Measurements from ENCODE around the gene ZNF692.
A peak's percentile ranks its signal among the peaks of the same experiment; 100 is the strongest.

ZNF692 gene

DNA sequence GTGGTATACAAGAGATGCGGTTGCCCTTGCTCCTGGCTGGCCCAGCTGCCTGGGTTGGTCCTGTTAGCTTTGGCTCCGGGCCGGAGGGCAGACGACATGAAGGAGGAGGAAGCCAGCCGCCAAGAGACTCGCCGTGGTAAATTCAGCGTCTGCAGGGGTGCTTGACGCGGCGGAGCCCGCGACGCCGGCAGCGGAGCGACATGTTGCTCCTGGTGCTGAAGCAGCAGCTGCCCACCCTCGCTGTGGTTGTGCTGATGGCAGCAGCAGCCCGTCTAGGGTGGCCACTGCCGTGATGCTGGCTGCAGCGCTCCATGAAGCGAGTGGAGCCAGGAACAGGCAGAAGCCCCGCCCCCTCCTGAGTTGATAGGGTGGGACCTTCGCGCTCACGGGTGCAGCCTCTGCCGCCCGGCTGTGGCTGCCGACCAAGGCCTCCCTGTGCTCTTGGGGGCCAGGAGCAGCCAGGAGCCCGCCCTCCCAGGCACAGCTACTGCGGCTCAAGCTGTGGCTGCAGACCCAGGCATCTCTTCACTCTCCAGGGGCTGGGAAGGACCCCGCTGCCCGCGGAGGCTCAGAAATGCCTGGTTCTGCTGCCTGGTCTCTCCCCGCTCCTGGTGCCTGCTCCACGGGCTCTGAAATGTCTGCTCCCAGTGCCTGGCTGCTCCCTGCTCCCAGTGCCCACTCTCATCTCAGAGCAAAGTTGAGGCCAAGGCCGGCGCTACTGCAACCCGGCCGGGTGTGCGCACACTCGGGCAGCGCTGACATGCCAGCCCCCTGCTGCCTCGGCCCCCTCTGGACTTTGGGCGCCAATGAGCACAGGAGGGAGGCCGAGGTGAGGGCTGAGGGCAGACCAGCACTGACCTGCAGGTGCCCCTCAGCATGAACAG lies 4.4 kb upstream of the ZNF692 start:
- ATAC-seq (replicated peaks; ENCODE audit: extremely low read depth, poor library complexity, severe bottlenecking) (peak; percentile 47), DNase-seq (ENCODE audit: low spot score in 2 of 2) (peak; percentile 50 to 59)
- peak overlapping the region; percentile 72 for H3K4me3 Mint-ChIP-seq
- H3K27me3 Mint-ChIP-seq: no peaks in the 10 kb centered on the region
- peaks cover 15% of the 10 kb centered on the region for H3K36me3 Mint-ChIP-seq (ENCODE audit: insufficient read depth)
- H3K27ac Mint-ChIP-seq (ENCODE audit: low read depth): peak overlapping the region; percentile 86
- peaks cover 39% of the 10 kb centered on the region for H3K4me1 Mint-ChIP-seq
- no peaks in the 10 kb centered on the region for H3K9me3 Mint-ChIP-seq

DNA sequence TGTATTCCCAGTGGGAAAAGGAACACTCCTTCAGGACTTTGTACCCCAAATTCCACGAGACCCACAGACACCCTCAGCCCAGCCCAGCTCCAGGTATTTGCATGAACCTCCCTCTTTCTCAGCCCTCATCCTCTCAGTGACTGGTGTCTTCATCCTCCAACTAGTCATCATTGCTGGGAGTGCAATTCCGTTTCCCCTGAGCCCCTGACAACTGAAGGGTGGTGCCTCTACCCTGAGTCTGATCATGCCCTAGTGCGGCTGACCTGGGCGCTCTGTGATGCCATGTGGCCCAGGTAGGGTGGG lies 3.8 kb upstream of the ZNF692 start:
- H3K4me1 Mint-ChIP-seq: peaks cover 45% of the 10 kb centered on the region
- H3K4me3 Mint-ChIP-seq: peak overlapping the region; percentile 72
- H3K27ac Mint-ChIP-seq (ENCODE audit: low read depth): peak overlapping the region; percentile 86
- H3K27me3 Mint-ChIP-seq: no peaks in the 10 kb centered on the region
- peak; percentile 3 for ATAC-seq (replicated peaks; ENCODE audit: extremely low read depth, poor library complexity, severe bottlenecking)
- H3K9me3 Mint-ChIP-seq: no peaks in the 10 kb centered on the region
- peaks cover 19% of the 10 kb centered on the region for H3K36me3 Mint-ChIP-seq (ENCODE audit: insufficient read depth)
- no peak for DNase-seq (ENCODE audit: low spot score in 2 of 2)

DNA sequence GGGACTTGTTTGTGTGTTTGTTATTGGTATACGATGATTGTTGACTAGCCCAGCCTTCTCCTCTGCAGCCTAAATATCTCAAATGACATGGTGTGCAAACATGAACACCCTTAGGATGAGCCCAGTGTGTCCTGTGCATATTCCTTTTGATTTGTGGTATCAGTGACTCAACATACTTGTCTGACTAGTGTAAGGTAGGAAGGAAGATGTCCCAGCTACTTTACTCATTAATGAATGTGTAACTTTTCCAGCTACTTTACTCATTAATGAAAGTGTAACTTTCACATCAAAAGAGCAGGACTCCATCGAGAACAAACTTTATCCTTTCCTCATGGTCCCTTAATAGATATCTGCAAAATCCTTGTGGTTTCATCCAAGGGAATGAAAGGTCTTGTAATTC lies 2.7 kb upstream of the ZNF692 start:
- H3K4me1 Mint-ChIP-seq: peaks cover 53% of the 10 kb centered on the region
- no peak overlapping the region for H3K27ac Mint-ChIP-seq (ENCODE audit: low read depth)
- DNase-seq (ENCODE audit: low spot score in 2 of 2): no peak
- H3K27me3 Mint-ChIP-seq: no peaks in the 10 kb centered on the region
- no peaks in the 10 kb centered on the region for H3K9me3 Mint-ChIP-seq
- H3K36me3 Mint-ChIP-seq (ENCODE audit: insufficient read depth): peaks cover 19% of the 10 kb centered on the region
- ATAC-seq (replicated peaks; ENCODE audit: extremely low read depth, poor library complexity, severe bottlenecking): no peak
- H3K4me3 Mint-ChIP-seq: no peak overlapping the region

DNA sequence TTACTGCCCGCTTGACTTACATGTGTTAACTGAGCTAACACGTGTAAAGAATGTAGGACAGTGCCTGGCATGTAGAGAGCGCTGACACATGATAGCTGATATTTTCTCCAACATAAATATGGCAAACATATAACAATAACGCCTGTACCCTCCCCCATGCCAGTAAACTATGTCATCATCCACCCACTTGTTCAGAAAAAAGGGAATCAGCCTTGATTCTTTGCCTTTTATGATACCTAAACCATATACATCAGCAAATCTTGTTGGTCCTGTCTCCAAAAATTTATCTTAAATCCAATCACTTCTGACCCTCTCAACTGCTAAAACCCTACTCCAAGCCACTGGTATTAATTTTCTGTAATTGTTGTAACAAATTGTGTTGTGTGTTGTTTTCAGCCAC lies 1.1 kb upstream of the ZNF692 start:
- Mint-ChIP-seq H3K27ac (ENCODE audit: low read depth) (peak overlapping the region; percentile 83), H3K27me3 (no peaks in the 10 kb centered on the region), H3K4me3 (peak overlapping the region; percentile 82), H3K4me1 (peaks cover 62% of the 10 kb centered on the region), H3K9me3 (no peaks in the 10 kb centered on the region), H3K36me3 (ENCODE audit: insufficient read depth) (peaks cover 21% of the 10 kb centered on the region)
- no peak for DNase-seq (ENCODE audit: low spot score in 2 of 2)
- no peak for ATAC-seq (replicated peaks; ENCODE audit: extremely low read depth, poor library complexity, severe bottlenecking)

DNA sequence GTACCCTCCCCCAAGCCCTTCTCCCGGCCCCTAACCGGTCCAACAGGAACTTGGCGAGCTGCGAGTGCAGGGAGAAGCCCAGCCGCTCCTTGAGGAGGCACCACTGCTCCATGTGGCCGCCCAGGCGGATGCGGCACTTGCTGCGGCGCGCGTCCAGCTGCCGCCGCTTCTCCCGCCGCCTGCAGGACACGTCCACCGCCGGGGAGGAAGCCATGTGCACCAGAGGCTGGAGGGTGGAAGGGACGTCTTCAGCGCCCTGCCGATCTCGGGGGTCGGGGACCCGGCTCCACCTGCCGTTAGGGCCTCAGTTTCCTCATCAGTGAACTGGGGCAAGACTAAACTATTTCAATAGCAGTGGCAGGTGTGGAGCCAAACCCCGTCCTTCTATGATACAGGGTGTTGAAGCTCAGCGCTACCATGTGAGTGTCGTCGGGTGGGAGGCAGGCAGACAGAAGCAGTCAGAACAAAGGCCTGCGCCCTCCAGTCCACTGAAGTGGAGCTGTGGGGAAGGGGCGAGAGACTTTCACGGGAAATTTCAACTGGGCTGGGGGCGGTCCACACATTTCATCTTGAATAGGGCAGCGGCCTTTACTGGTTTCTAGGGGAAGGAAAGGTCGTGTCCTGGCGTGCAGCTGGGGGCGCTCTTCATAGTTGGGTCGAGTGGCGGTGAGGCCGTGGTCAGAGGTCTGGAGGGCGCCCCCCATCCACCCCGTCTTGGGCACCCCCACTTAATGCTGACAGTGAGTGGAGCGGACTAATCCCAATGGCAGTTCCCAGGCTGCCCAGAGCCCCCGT lies 592 bp downstream of the ZNF692 start:
- ATAC-seq (replicated peaks; ENCODE audit: extremely low read depth, poor library complexity, severe bottlenecking) (peak; percentile 38), DNase-seq (ENCODE audit: low spot score in 2 of 2) (peak in 1 of 2 donors; percentile 29)
- H3K27ac Mint-ChIP-seq (ENCODE audit: low read depth): peak overlapping the region; percentile 83
- H3K4me3 Mint-ChIP-seq: peak overlapping the region; percentile 82
- H3K36me3 Mint-ChIP-seq (ENCODE audit: insufficient read depth): peaks cover 21% of the 10 kb centered on the region
- peaks cover 49% of the 10 kb centered on the region for H3K4me1 Mint-ChIP-seq
- H3K9me3 Mint-ChIP-seq: no peaks in the 10 kb centered on the region
- no peaks in the 10 kb centered on the region for H3K27me3 Mint-ChIP-seq

DNA sequence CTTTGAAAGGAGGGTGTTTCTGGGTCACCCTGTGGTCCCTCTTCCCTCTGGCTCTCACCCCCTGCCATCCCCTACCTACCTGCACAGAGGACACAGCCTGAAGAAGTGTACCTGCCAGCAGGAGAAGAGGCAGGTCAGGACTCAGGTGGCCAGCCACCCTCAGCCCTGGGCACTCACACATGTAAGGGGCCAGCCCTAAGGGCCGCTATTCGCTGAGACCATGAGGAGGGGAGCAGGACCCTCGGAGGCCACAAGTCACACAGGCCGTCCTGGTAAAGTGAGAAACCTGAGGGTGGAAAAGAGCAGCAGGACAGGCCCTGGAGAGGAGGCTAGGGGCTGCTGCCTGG lies 1.2 kb downstream of the ZNF692 start:
- peak overlapping the region; percentile 83 for H3K27ac Mint-ChIP-seq (ENCODE audit: low read depth)
- H3K27me3 Mint-ChIP-seq: no peaks in the 10 kb centered on the region
- ATAC-seq (replicated peaks; ENCODE audit: extremely low read depth, poor library complexity, severe bottlenecking): no peak
- H3K4me1 Mint-ChIP-seq: peaks cover 46% of the 10 kb centered on the region
- H3K36me3 Mint-ChIP-seq (ENCODE audit: insufficient read depth): peaks cover 20% of the 10 kb centered on the region
- DNase-seq (ENCODE audit: low spot score in 2 of 2): no peak
- no peaks in the 10 kb centered on the region for H3K9me3 Mint-ChIP-seq
- H3K4me3 Mint-ChIP-seq: peak overlapping the region; percentile 82

DNA sequence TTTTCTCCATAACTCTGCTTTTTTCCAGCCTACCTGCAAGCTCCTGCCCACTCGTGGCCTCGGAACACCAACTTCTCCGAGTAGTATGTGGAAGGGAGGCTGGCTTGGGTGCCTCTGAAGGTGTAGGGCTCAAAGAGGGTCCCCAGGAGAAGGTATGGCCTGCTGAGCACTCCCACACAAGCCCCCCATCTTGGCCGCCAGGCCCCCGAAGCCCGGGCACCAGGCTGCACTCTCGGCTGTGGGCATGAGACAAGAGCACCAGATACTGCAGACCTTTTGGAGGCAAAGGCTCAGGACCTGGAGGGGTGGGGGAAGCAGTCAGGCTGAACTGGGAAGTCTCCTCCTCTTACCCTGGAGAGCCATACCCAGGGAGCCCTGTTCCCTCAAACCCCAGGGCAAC lies 1.7 kb downstream of the ZNF692 start:
- H3K36me3 Mint-ChIP-seq (ENCODE audit: insufficient read depth): peaks cover 20% of the 10 kb centered on the region
- ATAC-seq (replicated peaks; ENCODE audit: extremely low read depth, poor library complexity, severe bottlenecking) (no peak), DNase-seq (ENCODE audit: low spot score in 2 of 2) (no peak)
- H3K27ac Mint-ChIP-seq (ENCODE audit: low read depth): peak overlapping the region; percentile 83
- H3K4me1 Mint-ChIP-seq: peaks cover 40% of the 10 kb centered on the region
- peak overlapping the region; percentile 82 for H3K4me3 Mint-ChIP-seq
- H3K27me3 Mint-ChIP-seq: no peaks in the 10 kb centered on the region
- H3K9me3 Mint-ChIP-seq: no peaks in the 10 kb centered on the region

DNA sequence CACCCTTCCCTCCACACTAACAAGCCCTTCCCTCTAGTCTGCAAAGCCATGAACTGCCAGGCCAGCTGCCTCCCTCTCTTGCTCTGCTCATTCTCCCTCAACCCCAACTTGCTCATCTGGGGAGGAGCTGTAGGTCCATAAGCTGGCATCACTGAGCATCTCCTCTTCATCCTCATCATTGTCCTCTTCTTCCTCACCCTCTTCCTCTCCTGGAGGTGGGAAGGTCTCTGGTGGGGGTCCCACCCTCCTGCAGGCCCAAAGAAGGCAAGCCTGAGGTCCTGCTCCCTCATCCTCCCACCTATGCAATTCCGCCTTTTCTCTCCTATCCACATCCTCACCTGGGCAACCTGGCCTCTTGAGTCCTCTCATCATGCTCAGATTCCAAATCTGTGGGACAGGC lies 2.7 kb downstream of the ZNF692 start:
- Mint-ChIP-seq H3K4me3 (peak overlapping the region; percentile 3), H3K27me3 (no peaks in the 10 kb centered on the region), H3K4me1 (peaks cover 37% of the 10 kb centered on the region), H3K27ac (ENCODE audit: low read depth) (peak overlapping the region; percentile 85), H3K36me3 (ENCODE audit: insufficient read depth) (peaks cover 21% of the 10 kb centered on the region), H3K9me3 (no peaks in the 10 kb centered on the region)
- no peak for DNase-seq (ENCODE audit: low spot score in 2 of 2)
- no peak for ATAC-seq (replicated peaks; ENCODE audit: extremely low read depth, poor library complexity, severe bottlenecking)

DNA sequence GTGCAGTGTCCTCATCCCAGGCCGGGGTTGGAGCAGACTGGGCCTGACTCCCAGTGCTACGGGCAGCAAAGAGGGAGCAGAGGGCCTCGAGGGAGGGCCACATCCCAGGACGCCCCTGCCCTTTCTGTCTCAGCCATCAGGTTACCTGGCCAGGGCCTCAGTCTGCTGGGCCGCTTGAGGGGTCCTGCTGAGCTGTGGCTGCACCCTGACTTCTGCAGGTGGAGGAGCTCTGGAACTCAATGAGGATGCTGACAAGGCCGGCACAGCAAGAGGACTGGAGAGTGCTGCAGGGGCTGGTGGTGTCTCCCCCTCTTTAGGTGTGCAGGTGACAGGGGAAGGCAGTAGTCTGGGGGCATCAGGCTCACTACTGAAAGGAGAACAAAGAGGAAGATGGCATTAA lies 3.3 kb downstream of the ZNF692 start:
- Mint-ChIP-seq H3K27me3 (no peaks in the 10 kb centered on the region), H3K4me3 (no peak overlapping the region), H3K4me1 (peaks cover 37% of the 10 kb centered on the region), H3K27ac (ENCODE audit: low read depth) (no peak overlapping the region), H3K9me3 (no peaks in the 10 kb centered on the region), H3K36me3 (ENCODE audit: insufficient read depth) (peaks cover 21% of the 10 kb centered on the region)
- DNase-seq (ENCODE audit: low spot score in 2 of 2) (no peak), ATAC-seq (replicated peaks; ENCODE audit: extremely low read depth, poor library complexity, severe bottlenecking) (no peak)

DNA sequence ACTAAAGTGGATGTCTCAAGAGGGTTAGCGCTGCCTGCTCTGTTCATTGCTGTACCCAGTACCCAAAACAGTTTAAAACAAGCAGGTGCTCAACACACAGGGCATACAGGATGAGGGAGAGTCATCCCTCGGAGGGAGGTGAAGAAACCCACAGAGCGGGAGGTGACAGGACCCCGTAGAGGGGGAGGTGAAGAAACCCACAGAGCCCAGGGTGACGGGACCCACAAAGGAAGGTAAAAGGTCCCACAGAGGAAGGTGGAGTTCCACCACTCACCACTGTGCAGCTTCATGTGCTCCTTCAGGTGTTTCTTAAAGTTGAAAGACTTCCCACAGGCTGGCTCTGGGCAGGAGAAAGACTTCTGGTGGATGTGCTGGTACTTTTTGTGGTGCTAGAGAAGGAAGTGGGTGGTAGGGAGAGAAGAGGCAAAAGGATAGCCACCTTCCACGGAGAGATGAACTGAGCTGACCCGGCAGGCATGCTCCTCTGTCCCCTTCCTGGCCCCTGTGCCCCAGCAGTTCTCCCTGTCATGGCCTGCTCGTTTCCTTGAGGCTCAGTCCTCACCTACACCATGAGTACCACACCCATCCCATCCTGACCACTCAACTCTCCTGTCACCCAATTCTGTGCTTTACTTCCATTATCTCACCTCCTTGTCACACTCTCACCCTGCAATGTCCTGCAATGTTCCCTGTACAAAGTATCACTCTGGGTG lies 5.1 kb downstream of the ZNF692 start:
- Mint-ChIP-seq H3K9me3 (no peaks in the 10 kb centered on the region), H3K36me3 (ENCODE audit: insufficient read depth) (peaks cover 19% of the 10 kb centered on the region), H3K27ac (ENCODE audit: low read depth) (no peak overlapping the region), H3K27me3 (no peaks in the 10 kb centered on the region), H3K4me1 (peaks cover 27% of the 10 kb centered on the region), H3K4me3 (no peak overlapping the region)
- DNase-seq (ENCODE audit: low spot score in 2 of 2): peak; percentile 28 to 58
- peak; percentile 80 for ATAC-seq (replicated peaks; ENCODE audit: extremely low read depth, poor library complexity, severe bottlenecking)

DNA sequence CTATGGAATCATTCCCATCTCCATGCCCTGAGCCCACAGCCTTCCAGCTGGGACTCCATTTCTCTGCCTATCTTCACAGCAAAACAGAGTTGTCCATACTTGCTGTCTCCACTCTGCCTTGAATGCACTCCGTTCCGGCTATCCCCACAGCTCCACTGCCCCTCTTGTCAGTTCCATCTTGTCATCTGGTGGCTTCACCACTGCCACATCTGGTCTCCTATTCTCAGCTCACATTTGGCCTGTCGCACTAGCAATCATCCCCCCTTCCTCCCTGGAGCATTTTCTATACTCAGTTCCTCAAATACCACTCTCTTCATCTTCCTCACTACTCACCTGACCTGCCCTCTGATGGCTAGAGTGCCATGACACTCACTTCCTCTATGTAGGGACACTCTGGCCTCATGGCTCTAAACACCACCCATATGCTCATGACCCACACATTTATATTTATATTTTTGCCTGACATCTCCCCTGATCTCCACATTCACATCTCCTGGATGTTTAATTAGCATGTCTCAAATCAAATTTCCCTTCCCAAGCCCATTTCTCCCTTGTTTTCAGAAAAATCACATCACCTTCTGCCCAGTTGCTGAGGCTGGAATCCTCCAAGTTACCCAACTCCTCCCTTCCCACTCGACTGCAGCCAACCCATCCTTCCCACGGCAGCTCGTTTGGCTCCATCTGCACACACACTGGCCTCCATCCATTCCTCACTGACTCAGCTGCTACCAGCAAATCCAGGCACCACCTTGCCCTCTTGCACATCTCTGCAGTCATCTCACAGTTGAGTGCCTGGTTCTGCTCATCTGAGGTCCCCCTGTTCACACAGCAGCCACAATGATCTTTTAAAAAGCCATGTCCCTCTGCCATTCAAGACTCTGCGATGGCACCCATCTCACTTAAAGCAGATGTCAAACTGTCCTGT lies 6.1 kb downstream of the ZNF692 start:
- DNase-seq (ENCODE audit: low spot score in 2 of 2): no peak
- Mint-ChIP-seq H3K9me3 (no peaks in the 10 kb centered on the region), H3K4me1 (peaks cover 18% of the 10 kb centered on the region), H3K4me3 (no peak overlapping the region), H3K27me3 (no peaks in the 10 kb centered on the region), H3K27ac (ENCODE audit: low read depth) (no peak overlapping the region), H3K36me3 (ENCODE audit: insufficient read depth) (peaks cover 16% of the 10 kb centered on the region)
- ATAC-seq (replicated peaks; ENCODE audit: extremely low read depth, poor library complexity, severe bottlenecking): no peak

DNA sequence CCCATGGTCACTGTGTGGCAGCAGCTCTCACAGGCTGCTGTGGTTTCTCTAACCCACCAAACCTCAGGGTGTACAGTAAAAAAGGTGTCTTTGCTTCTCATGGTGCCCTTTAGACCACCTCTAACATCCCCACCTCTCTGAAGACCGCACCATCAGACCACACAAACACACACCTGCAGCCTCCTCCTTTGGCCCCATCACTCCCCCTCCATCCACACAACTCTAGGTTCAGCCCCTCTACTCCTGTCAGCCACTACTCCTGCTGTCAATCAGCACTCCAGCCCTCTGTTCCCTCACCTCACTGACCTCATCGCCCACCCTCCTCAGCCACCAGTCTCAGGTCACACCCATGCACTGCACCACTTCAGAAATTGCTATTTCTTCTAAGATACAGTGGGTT lies 7.5 kb downstream of the ZNF692 start:
- H3K9me3 Mint-ChIP-seq: no peaks in the 10 kb centered on the region
- H3K4me3 Mint-ChIP-seq: no peak overlapping the region
- H3K36me3 Mint-ChIP-seq (ENCODE audit: insufficient read depth): peaks cover 21% of the 10 kb centered on the region
- DNase-seq (ENCODE audit: low spot score in 2 of 2) (no peak), ATAC-seq (replicated peaks; ENCODE audit: extremely low read depth, poor library complexity, severe bottlenecking) (no peak)
- no peaks in the 10 kb centered on the region for H3K27me3 Mint-ChIP-seq
- H3K27ac Mint-ChIP-seq (ENCODE audit: low read depth): no peak overlapping the region
- peaks cover 7% of the 10 kb centered on the region for H3K4me1 Mint-ChIP-seq

All from central memory CD8-positive, alpha-beta T cell (primary cell).